Measurements from ENCODE around the gene TMEM127. TPM values are rescaled to one million over a fixed set of nuclear protein-coding genes. Genes with fewer than 3 reads are reported as not detected.

TMEM127 gene
- total and polyA plus RNA-seq, 12 donors = 14.9 to 89.2 (median 63.3) TPM

GRCh38 chr2:96205888-96206287, 59.9 kb downstream of the TMEM127 start:
- TF ChIP-seq POLR2A (IDR thresholded peaks at IDR 0.05) (no peak), CTCF (IDR thresholded peaks at IDR 0.05) (no peak)
- DNase-seq = no peak
- peak overlapping the region in 4 of 5 donors; percentile 63 to 88 (median 78) for H3K27ac ChIP-seq

GRCh38 chr2:96204836-96205624, 60.8 kb downstream of the TMEM127 start:
- Histone ChIP-seq H3K9me3 (replicated peaks in 1 of 3) (no peaks in the 10 kb centered on the region), H3K4me3 (peak overlapping the region in 1 of 4 donors; percentile 36), H3K36me3 (replicated peaks in 1 of 2) (no peaks in the 10 kb centered on the region), H3K4me1 (replicated peaks in 1 of 2) (peaks cover 51 to 81% of the 10 kb centered on the region in 2 donors), H3K27ac (peak overlapping the region; percentile 19 to 88 (median 73)), H3K27me3 (no peaks in the 10 kb centered on the region)
- intact Hi-C loops (cut with DNase I) = loop anchor here (5.0 to 10.0 kb wide), 2 partner anchors 47 to 50 kb away; no protein-coding TSS in a partner anchor
- WGBS, 4 donors = 21 to 25% (median 23%) methylated on average over 6 of the region's 6 CpGs
- TF ChIP-seq POLR2A (IDR thresholded peaks at IDR 0.05) (peak in 1 of 2 donors; percentile 59), CTCF (IDR thresholded peaks at IDR 0.05) (no peak)
- peak in 2 of 7 donors; percentile 26 to 47 for DNase-seq

More at GRCh38 chr2:96205888-96206287, 59.9 kb downstream of the TMEM127 start:
- no peaks in the 10 kb centered on the region for H3K36me3 ChIP-seq (replicated peaks in 1 of 2)
- peak overlapping the region in 1 of 4 donors; percentile 36 for H3K4me3 ChIP-seq
- H3K27me3 ChIP-seq = no peaks in the 10 kb centered on the region
- no peaks in the 10 kb centered on the region for H3K9me3 ChIP-seq (replicated peaks in 1 of 3)
- peaks cover 52 to 76% of the 10 kb centered on the region in 2 donors for H3K4me1 ChIP-seq (replicated peaks in 1 of 2)
- intact Hi-C loops (cut with DNase I) = loop anchor here in 1 of 2 donors (10.0 kb wide), 1 partner anchor 49 kb away; no protein-coding TSS in a partner anchor

GRCh38 chr2:96203130-96204028, 62.4 kb downstream of the TMEM127 start:
- intact Hi-C loops (cut with DNase I) = loop anchor here (5.0 to 10.0 kb wide), 2 partner anchors 49 to 51 kb away; no protein-coding TSS in a partner anchor
- Histone ChIP-seq H3K36me3 (replicated peaks in 1 of 2) (no peaks in the 10 kb centered on the region), H3K27me3 (no peaks in the 10 kb centered on the region), H3K27ac (peak overlapping the region in 4 of 5 donors; percentile 63 to 88 (median 74)), H3K4me1 (replicated peaks in 1 of 2) (peaks cover 53 to 87% of the 10 kb centered on the region in 2 donors), H3K9me3 (replicated peaks in 1 of 3) (no peaks in the 10 kb centered on the region), H3K4me3 (peak overlapping the region in 1 of 4 donors; percentile 5)
- 74 to 82% (median 80%) methylated on average over 9 of the region's 9 CpGs for WGBS, 4 donors
- DNase-seq = no peak
- no peak for TF ChIP-seq CTCF (IDR thresholded peaks at IDR 0.05)
- no peak for TF ChIP-seq POLR2A (IDR thresholded peaks at IDR 0.05)
